WTC11 (cell line): ENCODE data around the gene ANKRD27.

Experiments used
- CREM ChIP-seq: sonication (generic); formaldehyde crosslinking; IDR thresholded peaks from 2 replicates; pipeline ENCODE4 v1.8.1; 2022; ENCODE audit warnings: mild to moderate bottlenecking, missing genetic modification reagents, moderate library complexity
- ETV6 ChIP-seq: sonication (generic); formaldehyde crosslinking; IDR thresholded peaks from 2 replicates; pipeline ENCODE4 v1.8.1; 2022; ENCODE audit warnings: mild to moderate bottlenecking, missing genetic modification reagents
- JUN ChIP-seq: sonication (generic); formaldehyde crosslinking; IDR thresholded peaks from 2 replicates; pipeline ENCODE4 v1.8.0; 2023; ENCODE audit warnings: mild to moderate bottlenecking, missing genetic modification reagents
- KAT7 ChIP-seq: sonication (generic); formaldehyde crosslinking; IDR thresholded peaks from 2 replicates; pipeline ENCODE4 v1.8.1; 2023; ENCODE audit warnings: missing genetic modification reagents, mild to moderate bottlenecking, borderline replicate concordance
- MYBL2 ChIP-seq: sonication (generic); formaldehyde crosslinking; IDR thresholded peaks from 2 replicates; pipeline ENCODE4 v1.8.1; 2023; ENCODE audit warnings: mild to moderate bottlenecking, moderate library complexity, missing genetic modification reagents
- SP1 ChIP-seq: sonication (generic); formaldehyde crosslinking; conservative IDR thresholded peaks from 2 replicates; pipeline ENCODE4 v1.8.1; 2022; ENCODE audit warnings: missing genetic modification reagents
- ZNF138 ChIP-seq: sonication (generic); formaldehyde crosslinking; conservative IDR thresholded peaks from 2 replicates; pipeline ENCODE4 v1.8.1; 2022; ENCODE audit warnings: mild to moderate bottlenecking, moderate library complexity, missing genetic modification reagents
- TF ChIP-seq, protein P1 (sequence below): sonication (generic); formaldehyde crosslinking; IDR thresholded peaks from 2 replicates; pipeline ENCODE4 v1.8.0; 2022; ENCODE audit warnings: missing genetic modification reagents
- TF ChIP-seq, protein P2 (sequence below): fragments of 200-600 bp; IDR thresholded peaks from 2 replicates; pipeline ENCODE4 v1.8.0; 2022; ENCODE audit warnings: antibody characterized with exemption
- TF ChIP-seq, protein P3 (sequence below): sonication (generic); formaldehyde crosslinking; conservative IDR thresholded peaks from 2 replicates; pipeline ENCODE4 v1.8.1; 2022; ENCODE audit warnings: mild to moderate bottlenecking, missing genetic modification reagents
- TF ChIP-seq, protein P4 (sequence below): sonication (generic); formaldehyde crosslinking; IDR thresholded peaks from 2 replicates; pipeline ENCODE4 v1.8.1; 2022; ENCODE audit warnings: mild to moderate bottlenecking, missing genetic modification reagents, moderate library complexity, borderline replicate concordance
- TF ChIP-seq, protein P5 (sequence below): sonication (generic); formaldehyde crosslinking; IDR thresholded peaks from 2 replicates; pipeline ENCODE4 v1.8.1; 2023; ENCODE audit warnings: mild to moderate bottlenecking, missing genetic modification reagents
- TF ChIP-seq, protein P6 (sequence below): sonication (generic); formaldehyde crosslinking; IDR thresholded peaks from 2 replicates; pipeline ENCODE4 v1.8.1; 2023; ENCODE audit warnings: mild to moderate bottlenecking, missing genetic modification reagents, borderline replicate concordance

DNA sequence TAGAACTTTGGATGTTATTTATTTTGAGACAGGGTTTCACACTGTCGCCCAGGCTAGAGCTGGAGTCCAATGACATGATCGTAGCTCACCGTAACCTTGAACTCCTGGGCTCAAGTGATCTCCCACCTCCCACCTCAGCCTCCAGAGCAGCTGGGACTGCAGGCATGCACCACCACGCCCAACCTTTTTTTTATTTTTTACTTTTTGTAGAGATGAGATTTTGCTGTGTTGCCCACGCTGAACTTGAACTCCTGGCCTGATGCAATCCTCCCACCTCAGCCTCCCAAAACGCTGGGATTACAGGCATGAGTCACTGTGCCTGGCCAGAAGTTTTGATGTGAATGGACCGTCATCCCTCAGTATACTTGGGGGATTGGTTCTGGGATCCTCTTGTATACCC is 13.7 kb downstream of the ANKRD27 start:
- TF ChIP-seq, protein P1, sequence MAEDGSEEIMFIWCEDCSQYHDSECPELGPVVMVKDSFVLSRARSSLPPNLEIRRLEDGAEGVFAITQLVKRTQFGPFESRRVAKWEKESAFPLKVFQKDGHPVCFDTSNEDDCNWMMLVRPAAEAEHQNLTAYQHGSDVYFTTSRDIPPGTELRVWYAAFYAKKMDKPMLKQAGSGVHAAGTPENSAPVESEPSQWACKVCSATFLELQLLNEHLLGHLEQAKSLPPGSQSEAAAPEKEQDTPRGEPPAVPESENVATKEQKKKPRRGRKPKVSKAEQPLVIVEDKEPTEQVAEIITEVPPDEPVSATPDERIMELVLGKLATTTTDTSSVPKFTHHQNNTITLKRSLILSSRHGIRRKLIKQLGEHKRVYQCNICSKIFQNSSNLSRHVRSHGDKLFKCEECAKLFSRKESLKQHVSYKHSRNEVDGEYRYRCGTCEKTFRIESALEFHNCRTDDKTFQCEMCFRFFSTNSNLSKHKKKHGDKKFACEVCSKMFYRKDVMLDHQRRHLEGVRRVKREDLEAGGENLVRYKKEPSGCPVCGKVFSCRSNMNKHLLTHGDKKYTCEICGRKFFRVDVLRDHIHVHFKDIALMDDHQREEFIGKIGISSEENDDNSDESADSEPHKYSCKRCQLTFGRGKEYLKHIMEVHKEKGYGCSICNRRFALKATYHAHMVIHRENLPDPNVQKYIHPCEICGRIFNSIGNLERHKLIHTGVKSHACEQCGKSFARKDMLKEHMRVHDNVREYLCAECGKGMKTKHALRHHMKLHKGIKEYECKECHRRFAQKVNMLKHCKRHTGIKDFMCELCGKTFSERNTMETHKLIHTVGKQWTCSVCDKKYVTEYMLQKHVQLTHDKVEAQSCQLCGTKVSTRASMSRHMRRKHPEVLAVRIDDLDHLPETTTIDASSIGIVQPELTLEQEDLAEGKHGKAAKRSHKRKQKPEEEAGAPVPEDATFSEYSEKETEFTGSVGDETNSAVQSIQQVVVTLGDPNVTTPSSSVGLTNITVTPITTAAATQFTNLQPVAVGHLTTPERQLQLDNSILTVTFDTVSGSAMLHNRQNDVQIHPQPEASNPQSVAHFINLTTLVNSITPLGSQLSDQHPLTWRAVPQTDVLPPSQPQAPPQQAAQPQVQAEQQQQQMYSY (CRISPR knock-in tag), result no peak
- TF ChIP-seq, protein P2, sequence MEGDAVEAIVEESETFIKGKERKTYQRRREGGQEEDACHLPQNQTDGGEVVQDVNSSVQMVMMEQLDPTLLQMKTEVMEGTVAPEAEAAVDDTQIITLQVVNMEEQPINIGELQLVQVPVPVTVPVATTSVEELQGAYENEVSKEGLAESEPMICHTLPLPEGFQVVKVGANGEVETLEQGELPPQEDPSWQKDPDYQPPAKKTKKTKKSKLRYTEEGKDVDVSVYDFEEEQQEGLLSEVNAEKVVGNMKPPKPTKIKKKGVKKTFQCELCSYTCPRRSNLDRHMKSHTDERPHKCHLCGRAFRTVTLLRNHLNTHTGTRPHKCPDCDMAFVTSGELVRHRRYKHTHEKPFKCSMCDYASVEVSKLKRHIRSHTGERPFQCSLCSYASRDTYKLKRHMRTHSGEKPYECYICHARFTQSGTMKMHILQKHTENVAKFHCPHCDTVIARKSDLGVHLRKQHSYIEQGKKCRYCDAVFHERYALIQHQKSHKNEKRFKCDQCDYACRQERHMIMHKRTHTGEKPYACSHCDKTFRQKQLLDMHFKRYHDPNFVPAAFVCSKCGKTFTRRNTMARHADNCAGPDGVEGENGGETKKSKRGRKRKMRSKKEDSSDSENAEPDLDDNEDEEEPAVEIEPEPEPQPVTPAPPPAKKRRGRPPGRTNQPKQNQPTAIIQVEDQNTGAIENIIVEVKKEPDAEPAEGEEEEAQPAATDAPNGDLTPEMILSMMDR, result no peak
- TF ChIP-seq MYBL2 (CRISPR knock-in tag), result no peak
- TF ChIP-seq, protein P3, sequence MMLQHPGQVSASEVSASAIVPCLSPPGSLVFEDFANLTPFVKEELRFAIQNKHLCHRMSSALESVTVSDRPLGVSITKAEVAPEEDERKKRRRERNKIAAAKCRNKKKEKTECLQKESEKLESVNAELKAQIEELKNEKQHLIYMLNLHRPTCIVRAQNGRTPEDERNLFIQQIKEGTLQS, result no peak
- TF ChIP-seq, protein P4, sequence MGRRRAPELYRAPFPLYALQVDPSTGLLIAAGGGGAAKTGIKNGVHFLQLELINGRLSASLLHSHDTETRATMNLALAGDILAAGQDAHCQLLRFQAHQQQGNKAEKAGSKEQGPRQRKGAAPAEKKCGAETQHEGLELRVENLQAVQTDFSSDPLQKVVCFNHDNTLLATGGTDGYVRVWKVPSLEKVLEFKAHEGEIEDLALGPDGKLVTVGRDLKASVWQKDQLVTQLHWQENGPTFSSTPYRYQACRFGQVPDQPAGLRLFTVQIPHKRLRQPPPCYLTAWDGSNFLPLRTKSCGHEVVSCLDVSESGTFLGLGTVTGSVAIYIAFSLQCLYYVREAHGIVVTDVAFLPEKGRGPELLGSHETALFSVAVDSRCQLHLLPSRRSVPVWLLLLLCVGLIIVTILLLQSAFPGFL, result no peak
- TF ChIP-seq ZNF138 (CRISPR knock-in tag), result no peak
- TF ChIP-seq SP1 (CRISPR knock-in tag), result no peak
- TF ChIP-seq ETV6 (CRISPR knock-in tag), result no peak
- TF ChIP-seq KAT7 (CRISPR knock-in tag), result no peak
- TF ChIP-seq, protein P5, sequence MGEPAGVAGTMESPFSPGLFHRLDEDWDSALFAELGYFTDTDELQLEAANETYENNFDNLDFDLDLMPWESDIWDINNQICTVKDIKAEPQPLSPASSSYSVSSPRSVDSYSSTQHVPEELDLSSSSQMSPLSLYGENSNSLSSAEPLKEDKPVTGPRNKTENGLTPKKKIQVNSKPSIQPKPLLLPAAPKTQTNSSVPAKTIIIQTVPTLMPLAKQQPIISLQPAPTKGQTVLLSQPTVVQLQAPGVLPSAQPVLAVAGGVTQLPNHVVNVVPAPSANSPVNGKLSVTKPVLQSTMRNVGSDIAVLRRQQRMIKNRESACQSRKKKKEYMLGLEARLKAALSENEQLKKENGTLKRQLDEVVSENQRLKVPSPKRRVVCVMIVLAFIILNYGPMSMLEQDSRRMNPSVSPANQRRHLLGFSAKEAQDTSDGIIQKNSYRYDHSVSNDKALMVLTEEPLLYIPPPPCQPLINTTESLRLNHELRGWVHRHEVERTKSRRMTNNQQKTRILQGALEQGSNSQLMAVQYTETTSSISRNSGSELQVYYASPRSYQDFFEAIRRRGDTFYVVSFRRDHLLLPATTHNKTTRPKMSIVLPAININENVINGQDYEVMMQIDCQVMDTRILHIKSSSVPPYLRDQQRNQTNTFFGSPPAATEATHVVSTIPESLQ (CRISPR knock-in tag), result no peak
- no peak for TF ChIP-seq CREM (CRISPR knock-in tag)
- no peak for TF ChIP-seq JUN (CRISPR knock-in tag)
- TF ChIP-seq, protein P6, sequence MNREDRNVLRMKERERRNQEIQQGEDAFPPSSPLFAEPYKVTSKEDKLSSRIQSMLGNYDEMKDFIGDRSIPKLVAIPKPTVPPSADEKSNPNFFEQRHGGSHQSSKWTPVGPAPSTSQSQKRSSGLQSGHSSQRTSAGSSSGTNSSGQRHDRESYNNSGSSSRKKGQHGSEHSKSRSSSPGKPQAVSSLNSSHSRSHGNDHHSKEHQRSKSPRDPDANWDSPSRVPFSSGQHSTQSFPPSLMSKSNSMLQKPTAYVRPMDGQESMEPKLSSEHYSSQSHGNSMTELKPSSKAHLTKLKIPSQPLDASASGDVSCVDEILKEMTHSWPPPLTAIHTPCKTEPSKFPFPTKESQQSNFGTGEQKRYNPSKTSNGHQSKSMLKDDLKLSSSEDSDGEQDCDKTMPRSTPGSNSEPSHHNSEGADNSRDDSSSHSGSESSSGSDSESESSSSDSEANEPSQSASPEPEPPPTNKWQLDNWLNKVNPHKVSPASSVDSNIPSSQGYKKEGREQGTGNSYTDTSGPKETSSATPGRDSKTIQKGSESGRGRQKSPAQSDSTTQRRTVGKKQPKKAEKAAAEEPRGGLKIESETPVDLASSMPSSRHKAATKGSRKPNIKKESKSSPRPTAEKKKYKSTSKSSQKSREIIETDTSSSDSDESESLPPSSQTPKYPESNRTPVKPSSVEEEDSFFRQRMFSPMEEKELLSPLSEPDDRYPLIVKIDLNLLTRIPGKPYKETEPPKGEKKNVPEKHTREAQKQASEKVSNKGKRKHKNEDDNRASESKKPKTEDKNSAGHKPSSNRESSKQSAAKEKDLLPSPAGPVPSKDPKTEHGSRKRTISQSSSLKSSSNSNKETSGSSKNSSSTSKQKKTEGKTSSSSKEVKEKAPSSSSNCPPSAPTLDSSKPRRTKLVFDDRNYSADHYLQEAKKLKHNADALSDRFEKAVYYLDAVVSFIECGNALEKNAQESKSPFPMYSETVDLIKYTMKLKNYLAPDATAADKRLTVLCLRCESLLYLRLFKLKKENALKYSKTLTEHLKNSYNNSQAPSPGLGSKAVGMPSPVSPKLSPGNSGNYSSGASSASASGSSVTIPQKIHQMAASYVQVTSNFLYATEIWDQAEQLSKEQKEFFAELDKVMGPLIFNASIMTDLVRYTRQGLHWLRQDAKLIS (CRISPR knock-in tag), result no peak
